SK-N-SH treated with all-trans-retinoic acid at 6 μM for 48 hours (cell line): Measurements from ENCODE around the gene SMLR1.

Experiments
- ATAC-seq: fragments of 200-7000 bp; cut with Tn5 transposase; 3 replicates; pipeline ENCODE4 v1.9.1; 2020; ENCODE audit warnings: mild to moderate bottlenecking, moderate library complexity
- ARNTL ChIP-seq: fragments of 450-650 bp; formaldehyde crosslinking; IDR thresholded peaks from 2 replicates; pipeline ENCODE4 v1.5.0; 2020; ENCODE audit warnings: low read depth, mild to moderate bottlenecking, moderate library complexity, borderline replicate concordance
- CSDC2 ChIP-seq: fragments of 250-450 bp; sonication (Bioruptor Pico); IDR thresholded peaks from 2 replicates; pipeline ENCODE4 v1.5.0; 2020; ENCODE audit warnings: mild to moderate bottlenecking, moderate library complexity
- ESRRG ChIP-seq: fragments of 250-450 bp; sonication (Bioruptor Pico); IDR thresholded peaks from 2 replicates; pipeline ENCODE4 v1.6.1; 2021; ENCODE audit warnings: mild to moderate bottlenecking
- GLIS3 ChIP-seq: fragments of 250-450 bp; sonication (Bioruptor Pico); IDR thresholded peaks from 2 replicates; pipeline ENCODE4 v1.5.0; 2020; ENCODE audit warnings: mild to moderate bottlenecking, moderate library complexity
- ISL1 ChIP-seq: fragments of 250-450 bp; sonication (Bioruptor Pico); IDR thresholded peaks from 2 replicates; pipeline ENCODE4 v2.1.2; 2022; ENCODE audit warnings: mild to moderate bottlenecking, moderate library complexity
- OSR1 ChIP-seq: fragments of 250-450 bp; sonication (Bioruptor Pico); IDR thresholded peaks from 2 replicates; pipeline ENCODE4 v1.8.0; 2022; ENCODE audit warnings: moderate library complexity, mild to moderate bottlenecking, inconsistent platforms
- PATZ1 ChIP-seq: fragments of 250-450 bp; sonication (Bioruptor Pico); IDR thresholded peaks from 2 replicates; pipeline ENCODE4 v1.8.0; 2020; ENCODE audit warnings: mild to moderate bottlenecking, moderate library complexity, borderline replicate concordance
- POU6F1 ChIP-seq: fragments of 250-450 bp; sonication (Bioruptor Pico); IDR thresholded peaks from 2 replicates; pipeline ENCODE4 v1.8.0; 2021; ENCODE audit warnings: low read depth, mild to moderate bottlenecking, moderate library complexity, borderline replicate concordance
- PPARA ChIP-seq: fragments of 250-450 bp; sonication (Bioruptor Pico); IDR thresholded peaks from 2 replicates; pipeline ENCODE4 v1.5.0; 2020; ENCODE audit warnings: mild to moderate bottlenecking, borderline replicate concordance
- RARB ChIP-seq: fragments of 250-450 bp; sonication (Bioruptor Pico); IDR thresholded peaks from 2 replicates; pipeline ENCODE4 v1.8.0; 2021; ENCODE audit warnings: mild to moderate bottlenecking, moderate library complexity
- TCF4 ChIP-seq: fragments of 250-450 bp; sonication (Bioruptor Pico); IDR thresholded peaks from 2 replicates; pipeline ENCODE4 v1.8.0; 2021; ENCODE audit warnings: mild to moderate bottlenecking, moderate library complexity, borderline replicate concordance
- TOX ChIP-seq: fragments of 250-450 bp; sonication (Bioruptor Pico); IDR thresholded peaks from 2 replicates; pipeline ENCODE4 v1.8.0; 2021; ENCODE audit warnings: mild to moderate bottlenecking, moderate library complexity, borderline replicate concordance
- TSHZ2 ChIP-seq: fragments of 250-450 bp; sonication (Bioruptor Pico); IDR thresholded peaks from 2 replicates; pipeline ENCODE4 v1.5.0; 2020; ENCODE audit warnings: mild to moderate bottlenecking, moderate library complexity
- ZC3H10 ChIP-seq: fragments of 250-450 bp; sonication (Bioruptor Pico); IDR thresholded peaks from 2 replicates; pipeline ENCODE4 v1.5.1; 2021; ENCODE audit warnings: mild to moderate bottlenecking, moderate library complexity
- ZFP3 ChIP-seq: fragments of 250-450 bp; sonication (Bioruptor Pico); IDR thresholded peaks from 2 replicates; pipeline ENCODE4 v1.5.0; 2020; ENCODE audit warnings: mild to moderate bottlenecking, moderate library complexity
- ZFP30 ChIP-seq: fragments of 450-650 bp; formaldehyde crosslinking; IDR thresholded peaks from 2 replicates; pipeline ENCODE4 v1.5.0; 2022; ENCODE audit warnings: mild to moderate bottlenecking, moderate library complexity
- ZNF565 ChIP-seq: fragments of 450-650 bp; formaldehyde crosslinking; conservative IDR thresholded peaks from 2 replicates; pipeline ENCODE4 v1.5.0; 2020; ENCODE audit warnings: low read depth, mild to moderate bottlenecking, moderate library complexity
- ZNF70 ChIP-seq: fragments of 450-650 bp; formaldehyde crosslinking; IDR thresholded peaks from 2 replicates; pipeline ENCODE4 v1.5.0; 2020; ENCODE audit warnings: mild to moderate bottlenecking, moderate library complexity
- ZNF8 ChIP-seq: fragments of 450-650 bp; formaldehyde crosslinking; IDR thresholded peaks from 2 replicates; pipeline ENCODE4 v1.5.0; 2020; ENCODE audit warnings: mild to moderate bottlenecking, moderate library complexity

The SMLR1 gene

GRCh38 chr6:130869681-130870080 lies 42.5 kb downstream of the SMLR1 start:
- TF ChIP-seq ISL1 (CRISPR knock-in tag) (no peak), TCF4 (CRISPR knock-in tag) (no peak), PATZ1 (no peak), ZNF8 (CRISPR knock-in tag) (no peak), ZFP30 (CRISPR knock-in tag) (no peak), ARNTL (no peak), POU6F1 (CRISPR knock-in tag) (no peak), TSHZ2 (CRISPR knock-in tag) (no peak), ESRRG (CRISPR knock-in tag) (no peak), ZFP3 (CRISPR knock-in tag) (no peak), TOX (CRISPR knock-in tag) (no peak), ZNF565 (CRISPR knock-in tag) (no peak), ZC3H10 (CRISPR knock-in tag) (no peak), GLIS3 (CRISPR knock-in tag) (no peak), ZNF70 (CRISPR knock-in tag) (no peak), CSDC2 (CRISPR knock-in tag) (no peak)
- TF ChIP-seq, all 23 proteins: peak for 0

GRCh38 chr6:130870179-130870880 lies 43.1 kb downstream of the SMLR1 start:
- no peak for TF ChIP-seq PATZ1
- no peak for TF ChIP-seq ZFP3 (CRISPR knock-in tag)
- no peak for TF ChIP-seq ZNF8 (CRISPR knock-in tag)
- TF ChIP-seq OSR1 (CRISPR knock-in tag), result no peak
- TF ChIP-seq ZNF70 (CRISPR knock-in tag), result no peak
- no peak for TF ChIP-seq CSDC2 (CRISPR knock-in tag)
- TF ChIP-seq ISL1 (CRISPR knock-in tag), result no peak
- TF ChIP-seq, all 23 proteins: peak for 0

More at GRCh38 chr6:130869681-130870080, 42.5 kb downstream of the SMLR1 start:
- no peak for ATAC-seq

GRCh38 chr6:130872250-130873095 lies 45.3 kb downstream of the SMLR1 start:
- ATAC-seq, result peak; percentile 89
- no peak for TF ChIP-seq ZNF70 (CRISPR knock-in tag)
- TF ChIP-seq ZFP30 (CRISPR knock-in tag), result no peak

More at GRCh38 chr6:130870179-130870880, 43.1 kb downstream of the SMLR1 start:
- no peak for ATAC-seq

GRCh38 chr6:130873746-130874145 lies 46.5 kb downstream of the SMLR1 start:
- ATAC-seq, result no peak
- TF ChIP-seq ZNF565 (CRISPR knock-in tag), result no peak
- TF ChIP-seq POU6F1 (CRISPR knock-in tag), result no peak
- TF ChIP-seq TOX (CRISPR knock-in tag), result no peak
- no peak for TF ChIP-seq ESRRG (CRISPR knock-in tag)
- TF ChIP-seq RARB, result no peak
- TF ChIP-seq PATZ1, result no peak
- TF ChIP-seq ISL1 (CRISPR knock-in tag), result no peak
- no peak for TF ChIP-seq ZFP3 (CRISPR knock-in tag)
- no peak for TF ChIP-seq ZNF70 (CRISPR knock-in tag)
- no peak for TF ChIP-seq TCF4 (CRISPR knock-in tag)
- TF ChIP-seq ZNF8 (CRISPR knock-in tag), result no peak
- TF ChIP-seq PPARA, result no peak
- TF ChIP-seq ARNTL, result no peak
